ENCODE results near the gene SAFB2.

The SAFB2 gene

GRCh38 chr19:5632241-5632612 is 9.7 kb upstream of the SAFB2 start:
- H3K27me3 Mint-ChIP-seq (ENCODE audit: low read depth) = no peaks in the 10 kb centered on the region
- peak overlapping the region in 2 of 3 experiments; percentile 12 to 47 for H3K27ac Mint-ChIP-seq
- H3K4me3 Mint-ChIP-seq = no peak overlapping the region
- peaks cover 31% of the 10 kb centered on the region for H3K4me1 Mint-ChIP-seq
- peaks cover 51% of the 10 kb centered on the region for H3K36me3 Mint-ChIP-seq (ENCODE audit: low read depth)
- TF ChIP-seq, protein P1, sequence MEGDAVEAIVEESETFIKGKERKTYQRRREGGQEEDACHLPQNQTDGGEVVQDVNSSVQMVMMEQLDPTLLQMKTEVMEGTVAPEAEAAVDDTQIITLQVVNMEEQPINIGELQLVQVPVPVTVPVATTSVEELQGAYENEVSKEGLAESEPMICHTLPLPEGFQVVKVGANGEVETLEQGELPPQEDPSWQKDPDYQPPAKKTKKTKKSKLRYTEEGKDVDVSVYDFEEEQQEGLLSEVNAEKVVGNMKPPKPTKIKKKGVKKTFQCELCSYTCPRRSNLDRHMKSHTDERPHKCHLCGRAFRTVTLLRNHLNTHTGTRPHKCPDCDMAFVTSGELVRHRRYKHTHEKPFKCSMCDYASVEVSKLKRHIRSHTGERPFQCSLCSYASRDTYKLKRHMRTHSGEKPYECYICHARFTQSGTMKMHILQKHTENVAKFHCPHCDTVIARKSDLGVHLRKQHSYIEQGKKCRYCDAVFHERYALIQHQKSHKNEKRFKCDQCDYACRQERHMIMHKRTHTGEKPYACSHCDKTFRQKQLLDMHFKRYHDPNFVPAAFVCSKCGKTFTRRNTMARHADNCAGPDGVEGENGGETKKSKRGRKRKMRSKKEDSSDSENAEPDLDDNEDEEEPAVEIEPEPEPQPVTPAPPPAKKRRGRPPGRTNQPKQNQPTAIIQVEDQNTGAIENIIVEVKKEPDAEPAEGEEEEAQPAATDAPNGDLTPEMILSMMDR (IDR thresholded peaks at IDR 0.05; ENCODE audit: unreplicated experiment in 3 of 3) = no peak
- H3K9me3 Mint-ChIP-seq = no peaks in the 10 kb centered on the region

DNA sequence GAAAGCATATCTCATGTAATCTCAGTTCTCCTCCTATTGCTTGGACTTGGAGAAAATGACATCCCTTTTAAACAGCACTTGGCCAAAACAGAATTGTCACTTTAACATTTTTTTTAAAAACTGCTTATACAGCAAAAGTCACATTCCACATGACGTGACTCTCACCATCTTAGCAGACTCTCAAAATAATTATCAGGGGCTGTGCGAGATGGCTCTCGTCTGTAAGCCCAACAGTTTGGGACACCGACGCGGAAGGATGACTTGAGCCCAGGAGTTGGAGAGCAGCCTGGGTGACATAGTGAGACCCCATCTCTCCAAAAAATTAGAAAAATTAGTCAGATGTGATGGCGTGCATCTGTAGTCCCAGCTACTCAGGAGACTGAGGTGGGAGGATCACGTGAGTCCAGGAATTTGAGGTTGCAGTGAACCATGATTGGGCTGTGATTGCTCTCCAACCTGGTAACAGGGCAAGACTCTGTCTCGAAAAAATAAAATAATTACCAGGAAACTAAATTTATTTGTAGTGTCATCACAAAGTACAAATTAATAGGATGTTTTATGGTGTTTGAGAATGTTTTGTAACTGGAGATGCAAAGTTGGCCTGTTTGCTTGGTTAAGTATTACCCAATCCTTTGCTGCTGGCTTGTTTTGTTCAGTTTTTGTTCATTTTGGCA is 9.1 kb upstream of the SAFB2 start:
- peak overlapping the region; percentile 12 to 47 (median 28) for H3K27ac Mint-ChIP-seq
- H3K27me3 Mint-ChIP-seq (ENCODE audit: low read depth) = no peaks in the 10 kb centered on the region
- H3K9me3 Mint-ChIP-seq = no peaks in the 10 kb centered on the region
- H3K4me1 Mint-ChIP-seq = peaks cover 32% of the 10 kb centered on the region
- peaks cover 53% of the 10 kb centered on the region for H3K36me3 Mint-ChIP-seq (ENCODE audit: low read depth)
- no peak overlapping the region for H3K4me3 Mint-ChIP-seq
- TF ChIP-seq, protein P1 (IDR thresholded peaks at IDR 0.05; ENCODE audit: unreplicated experiment in 3 of 3) = no peak

DNA sequence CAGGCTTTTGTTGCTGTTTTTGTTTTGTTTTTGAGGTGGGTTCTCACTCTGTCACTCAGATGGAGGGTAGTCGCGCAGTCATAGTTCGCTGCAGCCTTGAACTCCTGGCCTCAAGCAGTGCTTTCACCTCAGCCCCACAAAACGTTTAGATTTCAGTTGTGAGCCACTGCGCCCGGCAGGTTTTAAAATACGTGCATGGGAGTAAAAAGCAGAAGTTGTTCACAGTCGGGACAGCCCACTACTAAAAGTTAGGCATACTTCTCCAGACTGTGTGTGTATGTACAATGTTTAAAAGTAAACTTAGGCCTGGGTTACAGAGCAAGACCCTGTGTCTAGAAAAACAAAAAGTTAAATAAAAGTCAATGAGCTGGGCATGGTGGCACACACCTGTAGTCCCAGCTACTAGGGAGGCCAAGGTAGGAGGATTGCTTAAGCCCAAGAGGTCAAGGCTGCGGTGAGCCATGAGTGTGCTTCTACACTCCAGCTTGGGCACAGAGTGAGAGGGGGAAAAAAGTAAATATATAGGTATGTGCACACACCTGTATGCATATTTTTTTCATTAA is 6.4 kb upstream of the SAFB2 start:
- no peaks in the 10 kb centered on the region for H3K9me3 Mint-ChIP-seq
- H3K4me3 Mint-ChIP-seq = no peak overlapping the region
- TF ChIP-seq, protein P1 (IDR thresholded peaks at IDR 0.05; ENCODE audit: unreplicated experiment in 3 of 3) = no peak
- H3K4me1 Mint-ChIP-seq = peaks cover 56% of the 10 kb centered on the region
- peaks cover 63% of the 10 kb centered on the region for H3K36me3 Mint-ChIP-seq (ENCODE audit: low read depth)
- H3K27ac Mint-ChIP-seq = no peak overlapping the region
- H3K27me3 Mint-ChIP-seq (ENCODE audit: low read depth) = no peaks in the 10 kb centered on the region

GRCh38 chr19:5628461-5628860 is 5.9 kb upstream of the SAFB2 start:
- peaks cover 56% of the 10 kb centered on the region for H3K4me1 Mint-ChIP-seq
- H3K4me3 Mint-ChIP-seq = no peak overlapping the region
- H3K27ac Mint-ChIP-seq = no peak overlapping the region
- H3K9me3 Mint-ChIP-seq = no peaks in the 10 kb centered on the region
- H3K27me3 Mint-ChIP-seq (ENCODE audit: low read depth) = no peaks in the 10 kb centered on the region
- TF ChIP-seq, protein P1 (IDR thresholded peaks at IDR 0.05; ENCODE audit: unreplicated experiment in 3 of 3) = no peak
- peaks cover 63% of the 10 kb centered on the region for H3K36me3 Mint-ChIP-seq (ENCODE audit: low read depth)

- Mint-ChIP-seq H3K4me1 (peaks cover 56% of the 10 kb centered on the region), H3K27ac (peak overlapping the region in 2 of 3 experiments; percentile 70 to 78), H3K9me3 (no peaks in the 10 kb centered on the region), H3K4me3 (peak overlapping the region; percentile 42 to 63 (median 58)), H3K36me3 (ENCODE audit: low read depth) (peaks cover 62% of the 10 kb centered on the region), H3K27me3 (ENCODE audit: low read depth) (no peaks in the 10 kb centered on the region)
- TF ChIP-seq, protein P1 (IDR thresholded peaks at IDR 0.05; ENCODE audit: unreplicated experiment in 3 of 3) = no peak
Measured at GRCh38 chr19:5627395-5627904, 4.9 kb upstream of the SAFB2 start.

Data from nephron (organoid).